IMR-90 (cell line): ENCODE measurements around the gene PIH1D1. TPM values are rescaled to one million over a fixed set of nuclear protein-coding genes. Genes with fewer than 3 reads are reported as not detected.

Experiments used
- ATAC-seq: fragments of 200-7000 bp; cut with Tn5 transposase; 2 replicates; pipeline ENCODE4 v1.9.1; 2020; ENCODE audit warnings: low read depth, mild to moderate bottlenecking, moderate library complexity
- BruUV-seq: library from RNA; stranded (reverse); fragments of 400-500 nt; replicated peaks from 2 replicates; lab custom pipeline; 2021; lab: Mats Ljungman, UMichigan
- CTCF ChIA-PET: fragments of 300-600 bp; formaldehyde crosslinking; extraction: SDS; loops from one replicate; lab custom pipeline; 2021; ENCODE audit warnings: antibody characterized with exemption; lab: Yijun Ruan, JAX
- POLR2A ChIA-PET: fragments of 300-600 bp; sonication (Branson Sonifier 250); formaldehyde crosslinking; loops from one replicate; lab custom pipeline; 2022; ENCODE audit warnings: antibody characterized with exemption; ENCODE audit not compliant: unreplicated experiment; lab: Charles Lee
- DNase-seq: peaks from one replicate; pipeline ENCODE4 v3.0.0; 2013
- H2AFZ ChIP-seq: replicated peaks from 2 replicates; pipeline ENCODE3; 2013; ENCODE audit warnings: low read length, mild to moderate bottlenecking; ENCODE audit not compliant: poor library complexity
- H2AK5ac ChIP-seq: 2 replicates; pipeline ENCODE4 v1.6.1; 2013; ENCODE audit warnings: low read depth, low read length, inconsistent platforms
- H2AK9ac ChIP-seq: replicated peaks from 2 replicates; pipeline ENCODE3; 2013; ENCODE audit warnings: mild to moderate bottlenecking, low read depth, low read length, moderate library complexity; ENCODE audit not compliant: poor library complexity
- H2BK120ac ChIP-seq: 2 replicates; pipeline ENCODE4 v1.6.1; 2013; ENCODE audit warnings: low read depth, low read length, inconsistent platforms
- H2BK15ac ChIP-seq: 3 replicates; pipeline ENCODE4 v1.6.1; 2013; ENCODE audit warnings: low read depth, low read length, inconsistent platforms
- H2BK20ac ChIP-seq: 2 replicates; pipeline ENCODE4 v1.6.1; 2013; ENCODE audit warnings: low read depth, mild to moderate bottlenecking, inconsistent platforms, low read length, moderate library complexity
- H2BK5ac ChIP-seq: 2 replicates; pipeline ENCODE4 v1.6.1; 2013; ENCODE audit warnings: mild to moderate bottlenecking, low read depth, low read length, inconsistent platforms; ENCODE audit not compliant: poor library complexity, severe bottlenecking
- H3K14ac ChIP-seq: replicated peaks from 2 replicates; pipeline ENCODE4 v1.6.1; 2013; ENCODE audit warnings: low read depth, low read length, inconsistent platforms
- H3K18ac ChIP-seq: 2 replicates; pipeline ENCODE4 v1.6.1; 2013; ENCODE audit warnings: low read depth, low read length, control low read depth
- H3K23ac ChIP-seq: 2 replicates; pipeline ENCODE4 v1.6.1; 2013; ENCODE audit warnings: low read depth, low read length, inconsistent platforms
- H3K27ac ChIP-seq: 2 replicates; pipeline ENCODE4 v1.5.1; 2013; ENCODE audit warnings: mild to moderate bottlenecking, control low read depth, low read length; ENCODE audit not compliant: insufficient read depth
- H3K27me3 ChIP-seq: 2 replicates; pipeline ENCODE4 v1.6.1; 2013; ENCODE audit warnings: low read length; ENCODE audit not compliant: control insufficient read depth, insufficient read depth
- H3K36me3 ChIP-seq: 2 replicates; pipeline ENCODE4 v1.6.1; 2013; ENCODE audit warnings: low read length, mixed read lengths; ENCODE audit not compliant: control insufficient read depth, insufficient read depth
- H3K4ac ChIP-seq: 2 replicates; pipeline ENCODE4 v1.6.1; 2013; ENCODE audit warnings: low read depth, low read length, inconsistent platforms
- H3K4me1 ChIP-seq: 2 replicates; pipeline ENCODE4 v1.6.1; 2013; ENCODE audit warnings: low read length, mixed read lengths; ENCODE audit not compliant: control insufficient read depth, insufficient read depth
- H3K4me2 ChIP-seq: 2 replicates; pipeline ENCODE4 v1.6.1; 2013; ENCODE audit warnings: low read depth, mild to moderate bottlenecking, control low read depth, low read length, moderate library complexity
- H3K4me3 ChIP-seq: 2 replicates; pipeline ENCODE4 v1.5.1; 2013; ENCODE audit warnings: low read depth, mild to moderate bottlenecking, control low read depth, low read length, moderate library complexity; ENCODE audit not compliant: insufficient read depth
- H3K56ac ChIP-seq: 2 replicates; pipeline ENCODE4 v1.6.1; 2013; ENCODE audit warnings: low read length, inconsistent platforms; ENCODE audit not compliant: insufficient read depth; ENCODE audit errors: extremely low read depth
- H3K79me1 ChIP-seq, 2 experiments: 2 replicates each; pipeline ENCODE4 v1.6.1; 2013; ENCODE audit warnings: low read length in 2 of 2, inconsistent platforms in 1 of 2, low read depth in 1 of 2
- H3K9ac ChIP-seq: 2 replicates; pipeline ENCODE4 v1.6.1; 2013; ENCODE audit warnings: low read depth, low read length, control low read depth
- H3K9me1 ChIP-seq: 2 replicates; pipeline ENCODE4 v1.6.1; 2013; ENCODE audit warnings: low read length, inconsistent platforms; ENCODE audit not compliant: insufficient read depth
- H3K9me3 ChIP-seq: 2 replicates; pipeline ENCODE4 v1.6.1; 2013; ENCODE audit warnings: low read length; ENCODE audit not compliant: control insufficient read depth, insufficient read depth
- H4K20me1 ChIP-seq: 2 replicates; pipeline ENCODE4 v1.6.1; 2013; ENCODE audit warnings: low read length, inconsistent platforms; ENCODE audit not compliant: insufficient read depth
- H4K5ac ChIP-seq: 2 replicates; pipeline ENCODE4 v1.6.1; 2013; ENCODE audit warnings: mild to moderate bottlenecking, low read depth, low read length, control low read depth
- H4K8ac ChIP-seq, 2 experiments: 2 replicates each; pipeline ENCODE4 v1.6.1; 2013; ENCODE audit warnings: low read depth in 2 of 2, low read length in 2 of 2, control low read depth in 1 of 2, inconsistent platforms in 1 of 2
- H4K91ac ChIP-seq: 2 replicates; pipeline ENCODE4 v1.6.1; 2013; ENCODE audit warnings: low read depth, low read length, inconsistent platforms; ENCODE audit not compliant: insufficient read depth
- CEBPB ChIP-seq: IDR thresholded peaks from 2 replicates; pipeline ENCODE4 v1.6.1; 2012; ENCODE audit warnings: low read depth, low read length, improper control_type of control experiment
- FOS ChIP-seq: fragments of 150-350 bp; IDR thresholded peaks from 2 replicates; pipeline ENCODE4 v1.6.1; 2016; ENCODE audit warnings: low read depth, low read length
- MAFK ChIP-seq: IDR thresholded peaks from 2 replicates; pipeline ENCODE4 v1.6.1; 2012; ENCODE audit warnings: low read depth, low read length, improper control_type of control experiment
- MXI1 ChIP-seq: IDR thresholded peaks from 2 replicates; pipeline ENCODE4 v1.6.1; 2012; ENCODE audit warnings: low read depth, mild to moderate bottlenecking, low read length, moderate library complexity, borderline replicate concordance
- RAD21 ChIP-seq: IDR thresholded peaks from 2 replicates; pipeline ENCODE4 v1.6.1; 2012; ENCODE audit warnings: low read length, improper control_type of control experiment
- RCOR1 ChIP-seq: IDR thresholded peaks from 2 replicates; pipeline ENCODE4 v1.6.1; 2012; ENCODE audit warnings: mild to moderate bottlenecking, low read length, improper control_type of control experiment; ENCODE audit not compliant: insufficient replicate concordance
- RFX5 ChIP-seq: IDR thresholded peaks from 2 replicates; pipeline ENCODE4 v1.8.0; 2012; ENCODE audit warnings: low read depth, mild to moderate bottlenecking, low read length, moderate library complexity
- SMC3 ChIP-seq: fragments of 150-350 bp; IDR thresholded peaks from 2 replicates; pipeline ENCODE4 v1.6.1; 2016; ENCODE audit warnings: low read depth, mild to moderate bottlenecking, antibody characterized with exemption, low read length, moderate library complexity
- WGBS, 2 experiments: methylation state at CpG; one replicate each; pipeline versions ENCODE4 v1.1.5 to v1.1.7; 2013; ENCODE audit warnings: missing lambda C conversion rate in 2 of 2; ENCODE audit not compliant: insufficient read length in 1 of 2; ENCODE audit errors: extremely low coverage in 2 of 2; 5-methylcytosine and 5-hydroxymethylcytosine counted together
- dilution Hi-C: fragments of 300-500 bp; cut with HindIII; formaldehyde crosslinking; loops from one replicate; pipeline ENCODE4 v1.14.3; 2018; ENCODE audit warnings: low sequenced_read_pairs; ENCODE audit not compliant: unreplicated experiment
- in situ Hi-C: fragments of 300-500 bp; cut with MboI; formaldehyde crosslinking; loops from 3 replicates; pipeline ENCODE4 v1.14.3; 2019; ENCODE audit warnings: low sequenced_read_pairs, inconsistent platforms, mixed read lengths
- intact Hi-C: fragments of 100-400 bp; cut with micrococcal nuclease; formaldehyde crosslinking; loops from 2 replicates; pipeline ENCODE4 v1.10.0; 2022
- polyA plus RNA-seq, 3 experiments: library from polyadenylated mRNA; depleted of rRNA; stranded (reverse); fragments of >200 nt; gene quantifications; 2 replicates each; pipeline ENCODE4 v1.2.3, GENCODE V29; 2012; ENCODE audit warnings: low replicate concordance in 1 of 3
- total RNA-seq: library from RNA; depleted of rRNA; stranded (reverse); fragments of >200 nt; gene quantifications from 2 replicates; pipeline ENCODE4 v1.2.3, GENCODE V29; 2012
- TF ChIP-seq, protein P1 (sequence below): conservative IDR thresholded peaks from 2 replicates; pipeline ENCODE4 v1.5.1; 2012; ENCODE audit warnings: mild to moderate bottlenecking, low read depth, low read length, improper control_type of control experiment

Gene PIH1D1
- total and polyA plus RNA-seq, 2 of the 4 experiments (the other 2 are of a cell fraction): 77.9 to 122 TPM

DNA sequence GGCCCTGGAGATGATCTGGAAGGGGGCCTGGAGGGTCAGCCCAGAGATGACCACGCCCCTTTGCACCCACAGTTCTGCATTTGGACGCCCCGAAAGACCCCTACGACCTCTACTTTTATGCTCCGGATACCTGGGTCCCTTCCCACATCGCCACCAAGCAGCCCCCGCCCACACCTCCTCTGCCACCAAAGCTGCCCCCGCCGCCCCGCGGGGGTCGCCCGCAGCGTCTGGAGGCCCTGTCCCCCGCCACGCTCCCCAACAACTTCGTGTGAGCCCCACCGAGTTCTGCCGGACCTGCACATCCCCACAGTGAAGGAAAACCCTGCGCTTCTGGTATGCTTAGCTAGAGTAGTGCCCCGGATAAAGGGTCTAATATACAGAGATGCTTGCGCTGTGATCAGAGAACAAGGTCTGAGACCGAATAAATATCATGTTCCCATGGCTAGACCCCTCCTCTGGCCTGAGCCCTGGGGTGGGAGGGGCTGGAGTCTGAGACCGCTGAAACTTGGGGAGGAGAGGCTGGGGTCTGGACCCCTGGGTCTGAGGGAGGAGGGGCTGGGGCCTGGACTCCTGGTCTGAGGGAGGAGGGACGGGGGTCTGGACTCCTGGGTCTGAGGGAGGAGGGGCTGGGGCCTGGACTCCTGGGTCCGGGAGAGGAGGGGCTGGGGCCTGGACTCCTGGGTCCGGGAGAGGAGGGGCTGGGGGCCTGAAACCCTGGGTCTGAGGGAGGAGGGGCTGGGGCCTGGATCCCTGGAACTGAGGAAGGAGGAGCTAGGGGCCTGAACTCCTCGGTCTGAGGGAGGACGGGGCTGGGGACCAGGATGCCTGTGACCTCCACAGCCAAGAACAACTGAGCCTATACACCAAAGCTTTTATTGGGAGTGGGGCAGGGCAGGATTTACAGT is 22.8 kb downstream of the PIH1D1 start (continued):
- TF ChIP-seq MAFK: no peak

DNA sequence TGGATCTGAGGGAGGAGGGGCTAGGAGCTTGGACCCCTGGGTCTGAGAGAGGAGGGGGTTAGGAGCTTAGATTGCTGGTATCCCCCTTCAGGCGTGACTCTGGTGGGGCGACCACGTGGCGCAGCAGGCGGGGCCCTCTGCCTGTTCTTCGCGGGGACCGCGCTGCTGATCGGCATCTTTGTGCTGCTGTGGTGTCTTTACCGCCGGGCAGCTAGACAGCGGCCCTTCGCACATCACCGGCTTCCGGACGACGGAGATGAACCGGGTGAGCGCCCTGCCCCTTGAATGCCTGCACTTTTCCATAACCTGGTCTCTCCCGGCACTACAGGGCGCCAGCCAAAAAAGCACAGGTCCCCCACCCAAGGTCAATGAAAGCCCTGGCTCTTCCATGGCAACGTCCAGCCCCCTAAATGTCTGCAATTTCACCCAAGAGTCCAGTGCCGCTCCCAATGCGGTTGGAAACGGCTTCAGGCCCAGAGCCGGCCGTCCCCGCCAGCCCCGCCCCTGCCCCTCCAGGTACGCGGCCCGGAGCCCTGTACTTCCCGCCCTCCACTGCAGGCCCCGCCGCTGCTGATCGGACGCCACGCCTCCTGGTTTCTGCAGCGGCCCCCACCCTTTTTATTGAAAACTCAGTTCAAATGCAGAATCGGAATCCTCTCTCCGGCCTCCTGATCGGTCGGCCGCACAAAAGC is 23.6 kb downstream of the PIH1D1 start:
- no peak overlapping the region for H3K14ac ChIP-seq
- H3K18ac ChIP-seq: no peak overlapping the region
- BruUV-seq: no TSS peak
- H3K4me1 ChIP-seq: no peaks in the 10 kb centered on the region
- DNase-seq (no peak), ATAC-seq (peak; percentile 47; the same call in 1 of the 2 replicates)
- no peak overlapping the region for H2BK20ac ChIP-seq
- H3K56ac ChIP-seq: no peak overlapping the region
- H2BK5ac ChIP-seq: no peak overlapping the region
- peaks cover 94% of the 10 kb centered on the region for H3K27me3 ChIP-seq
- H2AK5ac ChIP-seq: no peak overlapping the region
- H4K20me1 ChIP-seq: no peaks in the 10 kb centered on the region
- no peak overlapping the region for H3K4me3 ChIP-seq
- no peak overlapping the region for H3K9ac ChIP-seq
- no peak overlapping the region for H4K5ac ChIP-seq
- H3K4me2 ChIP-seq: no peak overlapping the region; the same call in 1 of the 2 replicates
- intact Hi-C loops: no loop called here
- in situ Hi-C loops: no loop called here
- H3K9me1 ChIP-seq: no peaks in the 10 kb centered on the region
- no peak overlapping the region for H3K4ac ChIP-seq
- H4K8ac ChIP-seq: no peak overlapping the region
- dilution Hi-C loops: no loop called here
- H3K36me3 ChIP-seq: no peaks in the 10 kb centered on the region
- no peak overlapping the region for H4K91ac ChIP-seq
- peaks cover 15% of the 10 kb centered on the region for H3K9me3 ChIP-seq
- H3K79me1 ChIP-seq: no peaks in the 10 kb centered on the region
- ChIA-PET CTCF (no interaction called here), POLR2A (no interaction called here)
- 6% methylated on average over 20 of the region's 45 CpGs; no CpG with 5 or more reads in 1 of the 2 experiments for WGBS, 2 experiments
- H2AK9ac ChIP-seq: no peak overlapping the region
- no peak overlapping the region for H2BK120ac ChIP-seq
- H2BK15ac ChIP-seq: no peak overlapping the region
- TF ChIP-seq SMC3: no peak
- TF ChIP-seq MXI1: no peak
- TF ChIP-seq RFX5: no peak
- TF ChIP-seq FOS: no peak
- no peak for TF ChIP-seq RAD21
- no peak for TF ChIP-seq CEBPB
- TF ChIP-seq, protein P1, sequence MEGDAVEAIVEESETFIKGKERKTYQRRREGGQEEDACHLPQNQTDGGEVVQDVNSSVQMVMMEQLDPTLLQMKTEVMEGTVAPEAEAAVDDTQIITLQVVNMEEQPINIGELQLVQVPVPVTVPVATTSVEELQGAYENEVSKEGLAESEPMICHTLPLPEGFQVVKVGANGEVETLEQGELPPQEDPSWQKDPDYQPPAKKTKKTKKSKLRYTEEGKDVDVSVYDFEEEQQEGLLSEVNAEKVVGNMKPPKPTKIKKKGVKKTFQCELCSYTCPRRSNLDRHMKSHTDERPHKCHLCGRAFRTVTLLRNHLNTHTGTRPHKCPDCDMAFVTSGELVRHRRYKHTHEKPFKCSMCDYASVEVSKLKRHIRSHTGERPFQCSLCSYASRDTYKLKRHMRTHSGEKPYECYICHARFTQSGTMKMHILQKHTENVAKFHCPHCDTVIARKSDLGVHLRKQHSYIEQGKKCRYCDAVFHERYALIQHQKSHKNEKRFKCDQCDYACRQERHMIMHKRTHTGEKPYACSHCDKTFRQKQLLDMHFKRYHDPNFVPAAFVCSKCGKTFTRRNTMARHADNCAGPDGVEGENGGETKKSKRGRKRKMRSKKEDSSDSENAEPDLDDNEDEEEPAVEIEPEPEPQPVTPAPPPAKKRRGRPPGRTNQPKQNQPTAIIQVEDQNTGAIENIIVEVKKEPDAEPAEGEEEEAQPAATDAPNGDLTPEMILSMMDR: no peak
- no peak for TF ChIP-seq MAFK
- TF ChIP-seq RCOR1: no peak
- no peak overlapping the region for H3K23ac ChIP-seq
- peak overlapping the region; percentile 46 for H2AFZ ChIP-seq
- H3K27ac ChIP-seq: no peak overlapping the region
